ENCODE data around the gene NSMCE1.

DNA sequence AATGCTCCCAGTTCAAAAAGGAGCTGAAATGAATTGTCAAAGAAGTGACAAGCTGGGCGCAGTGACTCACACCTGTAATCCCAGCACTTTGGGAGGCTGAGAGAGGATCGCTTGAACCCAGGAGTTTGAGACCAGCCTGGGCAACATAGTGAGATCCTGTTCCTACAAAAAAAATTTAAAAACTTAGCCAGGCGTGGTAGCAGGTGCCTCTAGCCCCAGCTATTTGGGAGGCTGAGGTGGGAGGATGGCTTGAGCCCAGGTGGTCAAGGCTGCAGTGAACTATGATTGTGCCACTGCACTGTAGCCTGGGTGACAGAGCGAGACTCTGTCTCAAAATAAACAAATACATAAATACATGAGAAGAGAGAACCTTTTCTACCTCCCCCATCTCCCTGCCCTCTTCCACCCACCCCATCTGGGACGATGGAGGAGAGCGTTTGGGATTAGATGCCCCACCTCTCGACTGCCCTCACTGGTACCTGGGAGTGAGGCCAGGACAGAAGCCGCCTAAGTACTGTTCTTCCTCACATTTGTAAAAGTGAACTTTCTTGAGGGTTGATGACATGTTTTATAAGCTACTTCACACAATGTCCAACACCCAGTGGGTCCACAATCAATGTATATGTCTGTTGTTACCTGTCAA lies 47.6 kb upstream of the NSMCE1 start:
- TF ChIP-seq, protein P1, sequence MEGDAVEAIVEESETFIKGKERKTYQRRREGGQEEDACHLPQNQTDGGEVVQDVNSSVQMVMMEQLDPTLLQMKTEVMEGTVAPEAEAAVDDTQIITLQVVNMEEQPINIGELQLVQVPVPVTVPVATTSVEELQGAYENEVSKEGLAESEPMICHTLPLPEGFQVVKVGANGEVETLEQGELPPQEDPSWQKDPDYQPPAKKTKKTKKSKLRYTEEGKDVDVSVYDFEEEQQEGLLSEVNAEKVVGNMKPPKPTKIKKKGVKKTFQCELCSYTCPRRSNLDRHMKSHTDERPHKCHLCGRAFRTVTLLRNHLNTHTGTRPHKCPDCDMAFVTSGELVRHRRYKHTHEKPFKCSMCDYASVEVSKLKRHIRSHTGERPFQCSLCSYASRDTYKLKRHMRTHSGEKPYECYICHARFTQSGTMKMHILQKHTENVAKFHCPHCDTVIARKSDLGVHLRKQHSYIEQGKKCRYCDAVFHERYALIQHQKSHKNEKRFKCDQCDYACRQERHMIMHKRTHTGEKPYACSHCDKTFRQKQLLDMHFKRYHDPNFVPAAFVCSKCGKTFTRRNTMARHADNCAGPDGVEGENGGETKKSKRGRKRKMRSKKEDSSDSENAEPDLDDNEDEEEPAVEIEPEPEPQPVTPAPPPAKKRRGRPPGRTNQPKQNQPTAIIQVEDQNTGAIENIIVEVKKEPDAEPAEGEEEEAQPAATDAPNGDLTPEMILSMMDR (conservative IDR thresholded peaks at IDR 0.05; ENCODE audit: low read depth, low read length): no peak
- TF ChIP-seq POLR2A (IDR thresholded peaks at IDR 0.05; ENCODE audit: low read depth, low read length) (0 out of 2 replicates have a peak, but pooled peaks have one; percentile 26), CHD1 (IDR thresholded peaks at IDR 0.05; ENCODE audit: low read depth, low read length) (no peak)
- TF ChIP-seq, protein P2, sequence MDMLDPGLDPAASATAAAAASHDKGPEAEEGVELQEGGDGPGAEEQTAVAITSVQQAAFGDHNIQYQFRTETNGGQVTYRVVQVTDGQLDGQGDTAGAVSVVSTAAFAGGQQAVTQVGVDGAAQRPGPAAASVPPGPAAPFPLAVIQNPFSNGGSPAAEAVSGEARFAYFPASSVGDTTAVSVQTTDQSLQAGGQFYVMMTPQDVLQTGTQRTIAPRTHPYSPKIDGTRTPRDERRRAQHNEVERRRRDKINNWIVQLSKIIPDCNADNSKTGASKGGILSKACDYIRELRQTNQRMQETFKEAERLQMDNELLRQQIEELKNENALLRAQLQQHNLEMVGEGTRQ (IDR thresholded peaks at IDR 0.05; ENCODE audit: low read depth, low read length): no peak
